Muscle layer of colon (tissue), 2 donors: ENCODE measurements around the gene LRMDA.
A peak's percentile ranks its signal among the peaks of the same experiment; 100 is the strongest.

Experiments
- H3K27ac ChIP-seq: one replicate; pipeline ENCODE4 v1.7.0; 2013; ENCODE audit warnings: low read depth, mild to moderate bottlenecking, low read length, moderate library complexity
- H3K27me3 ChIP-seq, 2 donors: one replicate each; pipeline ENCODE4 v1.7.0; 2013; ENCODE audit warnings: low read length in 2 of 2, mild to moderate bottlenecking in 2 of 2; ENCODE audit not compliant: insufficient read depth in 2 of 2, control insufficient read depth in 1 of 2
- H3K36me3 ChIP-seq: one replicate; pipeline ENCODE4 v1.7.0; 2013; ENCODE audit warnings: mild to moderate bottlenecking, low read length; ENCODE audit not compliant: insufficient read depth
- H3K4me1 ChIP-seq: one replicate; pipeline ENCODE4 v1.7.0; 2013; ENCODE audit warnings: mild to moderate bottlenecking, low read length; ENCODE audit not compliant: insufficient read depth
- H3K4me3 ChIP-seq, 2 donors: one replicate each; pipeline ENCODE4 v1.7.0; 2013; ENCODE audit warnings: low read length in 2 of 2, low read depth in 1 of 2, mild to moderate bottlenecking in 1 of 2, moderate library complexity in 1 of 2
- H3K9ac ChIP-seq: one replicate; pipeline ENCODE4 v1.7.0; 2013; ENCODE audit warnings: low read length
- H3K9me3 ChIP-seq: one replicate; pipeline ENCODE4 v1.7.0; 2013; ENCODE audit warnings: mild to moderate bottlenecking, low read length
- donor health status: abdominal sarcoma.
- donor health status: Adenocarcinoma of cecum.

The LRMDA gene

GRCh38 chr10:75540357-75540966 is 109.0 kb downstream of the LRMDA start:
- no peak overlapping the region for H3K9ac ChIP-seq
- no peaks in the 10 kb centered on the region for H3K36me3 ChIP-seq
- H3K27me3 ChIP-seq: no peaks in the 10 kb centered on the region
- no peak overlapping the region for H3K27ac ChIP-seq
- no peak overlapping the region for H3K4me3 ChIP-seq
- no peaks in the 10 kb centered on the region for H3K9me3 ChIP-seq
- peaks cover 36% of the 10 kb centered on the region for H3K4me1 ChIP-seq

- Histone ChIP-seq H3K9ac (no peak overlapping the region), H3K4me1 (peaks cover 37% of the 10 kb centered on the region), H3K27me3 (no peaks in the 10 kb centered on the region), H3K4me3 (no peak overlapping the region), H3K9me3 (no peaks in the 10 kb centered on the region), H3K27ac (no peak overlapping the region), H3K36me3 (no peaks in the 10 kb centered on the region)
Measured at GRCh38 chr10:75540981-75541380, 109.6 kb downstream of the LRMDA start.

- Histone ChIP-seq H3K27me3 (no peaks in the 10 kb centered on the region), H3K9ac (no peak overlapping the region), H3K9me3 (no peaks in the 10 kb centered on the region), H3K36me3 (no peaks in the 10 kb centered on the region), H3K27ac (no peak overlapping the region), H3K4me3 (no peak overlapping the region), H3K4me1 (peaks cover 37% of the 10 kb centered on the region)
Measured at GRCh38 chr10:75541411-75541810, 110.0 kb downstream of the LRMDA start.

- Histone ChIP-seq H3K9ac (no peak overlapping the region), H3K27ac (no peak overlapping the region)
Measured at GRCh38 chr10:75542084-75542483, 110.7 kb downstream of the LRMDA start.

GRCh38 chr10:75542906-75543305 is 111.5 kb downstream of the LRMDA start:
- H3K9ac ChIP-seq: no peak overlapping the region
- peak overlapping the region; percentile 46 for H3K27ac ChIP-seq
- H3K4me3 ChIP-seq: peak overlapping the region in 1 of 2 donors; percentile 12
- no peaks in the 10 kb centered on the region for H3K36me3 ChIP-seq
- H3K27me3 ChIP-seq: no peaks in the 10 kb centered on the region
- peaks cover 37% of the 10 kb centered on the region for H3K4me1 ChIP-seq
- H3K9me3 ChIP-seq: no peaks in the 10 kb centered on the region

More at GRCh38 chr10:75542084-75542483, 110.7 kb downstream of the LRMDA start:
- Histone ChIP-seq H3K36me3 (no peaks in the 10 kb centered on the region), H3K4me1 (peaks cover 37% of the 10 kb centered on the region), H3K9me3 (no peaks in the 10 kb centered on the region), H3K4me3 (no peak overlapping the region), H3K27me3 (no peaks in the 10 kb centered on the region)

GRCh38 chr10:75544386-75544785 is 113.0 kb downstream of the LRMDA start:
- Histone ChIP-seq H3K27me3 (no peaks in the 10 kb centered on the region), H3K4me1 (peaks cover 37% of the 10 kb centered on the region), H3K4me3 (no peak overlapping the region), H3K9ac (no peak overlapping the region), H3K9me3 (no peaks in the 10 kb centered on the region), H3K27ac (no peak overlapping the region), H3K36me3 (no peaks in the 10 kb centered on the region)

- H3K9ac ChIP-seq: no peak overlapping the region
- H3K36me3 ChIP-seq: no peaks in the 10 kb centered on the region
- H3K4me1 ChIP-seq: peaks cover 37% of the 10 kb centered on the region
- no peaks in the 10 kb centered on the region for H3K27me3 ChIP-seq
- no peak overlapping the region for H3K4me3 ChIP-seq
- H3K9me3 ChIP-seq: no peaks in the 10 kb centered on the region
- H3K27ac ChIP-seq: no peak overlapping the region
Measured at GRCh38 chr10:75544993-75545706, 113.7 kb downstream of the LRMDA start.

GRCh38 chr10:75546004-75546403 is 114.6 kb downstream of the LRMDA start:
- no peak overlapping the region for H3K4me3 ChIP-seq
- no peaks in the 10 kb centered on the region for H3K9me3 ChIP-seq
- no peak overlapping the region for H3K9ac ChIP-seq
- H3K27me3 ChIP-seq: no peaks in the 10 kb centered on the region
- H3K27ac ChIP-seq: no peak overlapping the region
- H3K4me1 ChIP-seq: peaks cover 37% of the 10 kb centered on the region
- H3K36me3 ChIP-seq: no peaks in the 10 kb centered on the region

GRCh38 chr10:75547391-75548298 is 116.2 kb downstream of the LRMDA start:
- Histone ChIP-seq H3K27ac (no peak overlapping the region), H3K36me3 (no peaks in the 10 kb centered on the region)

GRCh38 chr10:75548356-75548755 is 116.9 kb downstream of the LRMDA start:
- H3K27me3 ChIP-seq: no peaks in the 10 kb centered on the region
- no peak overlapping the region for H3K4me3 ChIP-seq
- H3K9me3 ChIP-seq: no peaks in the 10 kb centered on the region
- no peaks in the 10 kb centered on the region for H3K36me3 ChIP-seq
- H3K27ac ChIP-seq: no peak overlapping the region
- no peak overlapping the region for H3K9ac ChIP-seq
- H3K4me1 ChIP-seq: peaks cover 15% of the 10 kb centered on the region

More at GRCh38 chr10:75547391-75548298, 116.2 kb downstream of the LRMDA start:
- Histone ChIP-seq H3K4me1 (peaks cover 22% of the 10 kb centered on the region), H3K9me3 (no peaks in the 10 kb centered on the region), H3K4me3 (no peak overlapping the region), H3K27me3 (no peaks in the 10 kb centered on the region), H3K9ac (no peak overlapping the region)

GRCh38 chr10:75550191-75550590 is 118.8 kb downstream of the LRMDA start:
- no peak overlapping the region for H3K27ac ChIP-seq
- H3K36me3 ChIP-seq: no peaks in the 10 kb centered on the region
- H3K9ac ChIP-seq: no peak overlapping the region
- peaks cover 4% of the 10 kb centered on the region for H3K4me1 ChIP-seq
- H3K4me3 ChIP-seq: no peak overlapping the region
- no peaks in the 10 kb centered on the region for H3K9me3 ChIP-seq
- H3K27me3 ChIP-seq: no peaks in the 10 kb centered on the region
